Measurements from ENCODE around the gene PLPP7.
"Not testable (repeated sequence)": the region's sequence is repeated elsewhere in the genome, so short reads cannot be mapped to it uniquely, and the experiment has no call there.

PLPP7 gene

DNA sequence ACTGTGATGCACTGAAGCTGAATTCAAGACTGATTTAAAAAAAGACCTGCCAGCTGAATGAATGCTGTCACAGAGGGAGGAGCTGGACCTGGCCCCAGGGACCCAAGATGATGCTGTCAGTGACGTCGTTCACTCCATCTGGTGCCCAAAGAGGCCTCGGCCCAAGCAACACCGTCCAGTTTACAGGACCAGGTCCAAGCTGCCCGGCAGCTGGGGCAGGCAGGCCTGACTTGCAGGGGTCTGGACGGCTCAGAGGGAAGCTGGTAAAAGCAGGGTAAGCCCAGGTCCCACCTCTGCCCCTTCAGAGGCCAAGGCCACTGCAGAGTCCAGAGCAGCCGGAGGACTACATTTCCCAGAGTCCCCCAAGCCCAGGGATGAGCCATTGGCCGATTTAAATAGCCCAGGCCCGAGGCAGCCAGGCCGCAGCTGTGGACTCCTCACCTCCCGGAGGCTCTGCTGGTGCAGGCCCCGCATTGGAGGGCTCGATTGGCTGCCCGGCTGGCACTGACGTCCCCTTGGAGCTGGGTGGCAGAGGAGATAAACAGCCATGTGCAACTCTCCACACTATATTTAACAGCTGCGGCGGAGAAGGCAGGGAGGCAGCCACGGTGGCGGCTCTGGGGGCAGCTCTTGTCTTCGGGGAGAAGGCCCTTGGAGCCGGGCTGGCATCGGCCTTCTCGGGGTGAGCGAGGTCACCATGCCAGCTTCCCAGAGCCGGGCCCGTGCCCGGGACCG, at the start of gene PLPP7:
TSS of gene PLPP7 (plus strand) at position 423 of the 735 bp plus-strand sequence. CDS start at position 698, 275 bp downstream.
- no peak for DNase-seq (ENCODE audit: low spot score)

DNA sequence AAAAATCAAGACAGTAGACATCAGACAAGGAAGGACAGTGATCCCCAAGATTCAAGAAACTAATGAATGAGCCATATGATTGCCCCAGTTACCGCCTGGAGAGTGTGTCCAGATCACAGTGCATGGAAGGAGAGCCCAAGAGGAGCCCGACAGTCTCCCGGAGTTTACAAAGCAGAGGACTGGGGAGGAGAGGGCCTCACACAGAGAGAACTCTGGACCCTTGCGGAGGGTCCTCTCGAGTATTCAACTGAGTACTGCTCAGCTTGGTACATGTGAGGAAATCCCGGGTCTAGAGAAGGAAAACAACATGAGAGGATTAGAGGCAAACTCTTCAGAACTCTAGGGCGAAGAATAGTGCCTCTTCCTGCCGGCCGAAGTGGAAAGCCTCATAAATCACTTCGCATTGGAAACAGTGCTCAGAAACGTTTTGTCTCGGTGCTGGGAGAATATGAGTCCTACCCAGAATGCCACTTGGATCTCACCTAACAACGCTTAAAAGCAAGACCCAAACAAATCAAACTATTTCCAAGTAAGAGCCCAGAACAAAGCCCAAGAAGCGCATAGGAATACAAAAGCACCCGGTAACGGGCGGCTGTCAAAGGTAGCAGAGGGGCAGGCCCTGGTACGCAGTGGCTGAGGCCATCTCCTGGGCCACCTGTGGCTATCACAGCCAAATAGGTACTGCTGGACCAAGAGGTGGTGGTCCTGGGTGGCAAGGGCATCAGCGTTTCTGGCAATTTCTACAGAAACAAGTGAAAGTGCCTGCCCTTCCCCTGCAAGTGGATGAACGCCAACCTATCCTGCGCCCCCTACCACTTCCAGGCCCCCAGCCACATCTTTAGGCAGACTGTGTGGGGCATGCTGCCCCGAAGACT, 49.2 kb upstream of the PLPP7 start:
- no peak for DNase-seq (ENCODE audit: low spot score)

DNA sequence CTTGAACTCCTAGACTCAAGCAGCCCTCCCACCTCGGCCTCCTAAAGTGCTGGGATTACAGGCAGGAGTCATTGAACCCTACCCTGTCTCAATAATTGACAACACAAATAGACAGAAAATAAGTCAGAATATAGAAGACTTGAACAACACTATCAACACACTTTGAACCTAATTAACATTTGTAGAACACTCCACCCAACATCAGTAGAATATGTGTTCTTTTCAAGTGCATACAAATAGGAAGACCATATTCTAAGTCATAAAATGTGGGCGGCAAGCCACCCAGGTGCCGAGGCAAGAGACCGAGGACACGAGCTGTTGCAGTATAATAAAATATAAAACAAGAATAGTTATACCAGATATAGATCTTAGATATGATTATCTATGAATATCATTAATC, 45.2 kb upstream of the PLPP7 start:
- not testable (repeated sequence) for DNase-seq (ENCODE audit: low spot score)

DNA sequence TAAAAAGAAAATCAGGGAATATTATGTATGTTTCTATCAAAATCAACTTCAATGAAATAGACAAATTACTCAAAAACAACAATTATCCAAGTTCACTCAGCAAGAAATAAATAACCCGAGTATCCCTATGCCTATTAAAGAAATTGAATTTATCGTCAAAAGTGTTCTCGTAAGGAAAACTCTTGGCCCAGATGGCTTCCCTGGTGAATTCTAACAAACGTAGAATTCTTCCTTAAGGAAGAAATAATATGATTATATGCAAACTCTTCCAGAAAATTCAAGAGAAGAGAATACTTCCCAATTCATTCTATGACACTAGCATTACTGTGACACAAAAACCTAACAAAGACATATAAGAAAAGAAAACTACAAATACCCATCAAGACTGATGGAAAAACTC, 42.9 kb upstream of the PLPP7 start:
- DNase-seq (ENCODE audit: low spot score) = no peak

DNA sequence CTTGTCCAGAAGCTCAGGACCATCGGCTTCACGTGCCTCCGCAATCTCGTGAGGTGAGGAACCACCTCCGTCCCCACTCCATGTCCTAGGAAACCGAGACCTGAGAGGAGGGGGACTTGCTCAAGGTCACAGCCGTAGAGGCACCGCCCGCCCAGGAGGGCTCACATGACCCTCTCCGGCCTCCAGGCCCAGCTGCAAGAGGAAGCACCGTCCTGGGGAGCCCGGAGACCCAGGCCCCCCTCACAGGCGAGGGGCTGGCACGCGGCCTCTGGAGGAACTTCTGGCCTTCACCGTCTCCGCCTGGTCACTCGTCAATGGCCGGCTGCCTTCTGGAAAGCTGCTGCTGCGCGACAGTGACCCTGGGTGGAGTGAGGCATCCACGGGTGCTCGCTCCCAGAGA, 37.4 kb upstream of the PLPP7 start:
- no peak for DNase-seq (ENCODE audit: low spot score)

DNA sequence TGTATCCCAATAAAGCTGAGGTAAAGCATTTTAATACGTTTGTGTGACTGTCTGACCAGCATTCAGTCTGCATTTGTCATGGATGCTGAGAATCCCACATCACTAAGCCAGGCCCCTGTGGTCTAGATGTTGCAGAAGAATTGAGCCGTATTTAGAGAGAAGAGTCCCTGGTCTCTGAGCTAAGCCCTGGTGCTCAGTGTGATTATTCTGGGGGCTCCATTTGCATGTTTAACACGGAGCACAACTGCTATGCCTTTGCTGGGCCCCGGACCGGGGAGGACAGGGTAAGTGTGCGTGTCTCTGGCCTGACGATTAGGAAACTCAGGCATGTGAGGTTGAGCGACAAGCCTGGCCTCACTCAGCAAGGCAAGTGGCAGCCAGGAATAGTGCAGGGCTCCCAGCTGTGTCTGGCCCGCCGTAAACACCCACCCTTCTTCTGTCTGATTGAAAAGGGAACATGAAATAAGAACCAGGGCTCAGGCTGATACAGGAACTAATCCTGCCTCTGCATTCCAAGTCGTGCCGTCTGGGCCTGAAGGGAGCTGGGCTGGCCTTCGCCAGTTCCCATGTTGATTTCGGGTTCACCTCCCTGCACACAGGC, 35.5 kb upstream of the PLPP7 start:
- DNase-seq (ENCODE audit: low spot score) = peak; percentile 78

DNA sequence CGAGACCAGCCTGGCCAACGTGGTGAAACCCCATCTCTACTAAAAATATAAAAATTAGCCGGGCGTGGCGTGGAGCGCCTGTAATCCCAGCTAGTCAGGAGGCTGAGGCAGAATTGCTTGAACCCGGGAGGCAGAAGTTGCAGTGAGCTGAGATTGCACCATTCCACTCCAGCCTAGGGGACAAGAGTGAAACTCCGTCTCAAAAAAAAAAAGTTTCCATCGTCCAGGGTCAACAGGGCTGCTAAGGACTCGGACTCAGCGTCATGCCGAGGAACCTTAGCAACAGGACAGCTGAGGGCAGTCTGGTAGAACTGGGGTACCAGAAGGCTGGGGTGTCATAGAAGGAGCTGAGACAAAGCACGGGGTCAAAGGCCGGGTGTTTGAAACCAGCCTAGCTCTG, 34.9 kb upstream of the PLPP7 start:
- no peak for DNase-seq (ENCODE audit: low spot score)

DNA sequence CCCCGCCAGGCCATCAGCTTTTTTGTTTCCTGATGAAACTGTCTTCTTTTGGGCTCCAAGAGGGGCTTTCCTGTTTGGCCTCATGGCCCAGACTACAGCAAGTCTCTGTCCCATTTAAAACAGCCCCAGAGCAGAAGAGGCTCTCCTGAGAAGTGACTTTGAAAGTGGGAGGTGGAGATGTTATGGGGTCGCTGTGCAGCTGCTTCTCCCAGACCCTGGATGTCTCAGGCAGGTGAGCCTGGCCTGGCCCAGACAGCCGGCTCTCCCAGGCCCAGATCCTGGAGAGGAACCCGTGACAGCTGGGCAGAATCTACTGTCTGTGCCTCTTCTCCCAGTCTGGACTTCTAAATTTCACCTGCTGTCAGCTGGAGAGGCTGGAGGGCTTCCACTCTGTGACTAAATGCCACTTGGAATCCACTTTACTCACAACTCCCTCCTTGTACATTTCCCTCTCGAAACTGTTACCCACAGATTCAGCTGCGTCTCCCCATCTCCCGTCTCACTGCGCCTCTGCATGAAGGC, 33.8 kb upstream of the PLPP7 start:
- DNase-seq (ENCODE audit: low spot score) = no peak

DNA sequence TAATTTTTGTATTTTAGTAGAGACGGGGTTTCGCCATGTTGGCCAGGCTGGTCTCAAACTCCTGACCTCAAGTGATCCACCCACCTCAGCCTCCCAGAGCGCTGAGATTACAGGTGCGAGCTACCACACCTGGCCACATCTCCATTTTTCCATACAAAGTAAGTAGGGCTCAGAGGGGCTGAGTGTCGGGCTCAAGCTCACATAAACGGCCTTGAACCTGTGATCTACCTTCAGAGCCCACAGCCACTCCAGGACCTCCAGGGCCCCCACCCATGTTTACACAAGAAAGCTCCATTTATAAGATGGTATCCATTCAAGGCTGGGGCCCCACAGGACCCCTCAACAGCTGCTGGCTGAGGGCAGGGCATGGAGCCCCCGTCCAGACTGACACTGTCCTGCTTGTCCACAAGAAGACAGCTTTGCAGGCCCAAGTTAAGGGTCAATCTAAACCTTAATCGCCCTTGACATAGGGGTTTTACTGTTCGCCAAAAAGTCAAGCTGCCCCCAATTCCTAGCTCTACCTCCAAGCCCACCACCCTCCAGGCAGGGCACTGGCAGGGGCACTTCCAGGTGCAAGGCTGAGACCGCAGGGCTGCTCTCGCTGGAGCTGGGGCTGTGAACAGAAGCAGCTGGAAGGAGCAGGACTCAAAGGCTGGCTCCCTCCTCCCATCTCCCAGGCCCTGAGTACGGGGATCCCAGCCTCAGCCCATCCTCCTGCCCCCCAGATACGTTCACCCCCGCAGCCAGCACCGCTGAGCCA, 32.1 kb upstream of the PLPP7 start:
- DNase-seq (ENCODE audit: low spot score) = no peak

DNA sequence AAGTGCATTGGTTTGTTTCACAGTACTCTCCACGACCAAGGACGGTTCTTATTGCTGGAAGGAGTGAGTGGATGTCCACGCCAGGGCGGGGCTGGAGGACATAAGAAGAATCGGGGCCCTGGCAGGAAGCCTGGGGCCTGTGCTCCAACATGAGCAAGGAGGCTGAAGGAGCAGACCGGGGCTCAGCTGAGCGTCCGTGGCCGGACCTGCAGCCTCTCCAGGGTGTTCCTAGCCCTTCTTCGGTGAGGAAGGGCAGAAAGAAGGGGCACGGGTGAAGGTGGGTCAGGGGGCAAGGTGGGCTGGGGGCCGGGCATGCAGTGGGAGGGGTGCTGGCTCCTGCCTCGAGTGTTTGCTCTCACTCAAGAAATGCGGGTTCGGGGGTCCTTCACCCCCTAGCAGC, 31.3 kb upstream of the PLPP7 start:
- no peak for DNase-seq (ENCODE audit: low spot score)

DNA sequence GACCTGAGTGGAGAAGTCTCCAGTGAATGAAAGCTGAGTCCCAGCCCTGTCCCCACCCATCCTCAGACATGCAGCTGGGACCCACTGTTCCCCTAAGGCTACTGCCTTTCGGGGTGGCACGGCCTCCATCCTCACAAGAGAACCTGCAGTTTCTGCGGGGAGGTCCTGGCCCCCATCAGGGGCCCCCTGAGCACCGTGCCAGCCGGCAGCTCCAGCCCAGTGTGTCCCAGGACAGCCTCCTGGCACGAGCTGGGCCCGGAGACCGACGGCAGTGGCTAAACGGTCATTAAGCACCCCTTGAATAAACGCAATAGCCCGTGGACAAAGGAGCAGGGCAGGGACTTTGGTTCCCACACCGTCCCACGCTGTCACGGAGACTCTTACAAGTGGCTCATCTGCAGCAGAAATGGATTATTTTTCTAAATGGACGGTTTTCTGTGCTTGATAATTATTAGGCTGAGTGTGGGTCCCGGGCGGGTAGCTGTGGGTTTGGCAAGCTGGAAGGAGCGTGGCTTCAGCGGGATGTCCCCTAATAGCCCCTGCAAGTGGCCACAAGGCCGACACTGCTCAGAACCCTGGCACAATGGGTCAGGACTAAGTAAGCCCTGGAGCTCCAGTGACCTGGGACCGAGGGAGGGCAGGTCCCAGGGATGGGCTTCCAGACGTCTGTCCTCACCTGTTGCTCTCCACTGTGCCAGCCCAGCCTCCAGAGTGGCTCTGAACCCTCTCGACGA, 30.7 kb upstream of the PLPP7 start:
- no peak for DNase-seq (ENCODE audit: low spot score)

DNA sequence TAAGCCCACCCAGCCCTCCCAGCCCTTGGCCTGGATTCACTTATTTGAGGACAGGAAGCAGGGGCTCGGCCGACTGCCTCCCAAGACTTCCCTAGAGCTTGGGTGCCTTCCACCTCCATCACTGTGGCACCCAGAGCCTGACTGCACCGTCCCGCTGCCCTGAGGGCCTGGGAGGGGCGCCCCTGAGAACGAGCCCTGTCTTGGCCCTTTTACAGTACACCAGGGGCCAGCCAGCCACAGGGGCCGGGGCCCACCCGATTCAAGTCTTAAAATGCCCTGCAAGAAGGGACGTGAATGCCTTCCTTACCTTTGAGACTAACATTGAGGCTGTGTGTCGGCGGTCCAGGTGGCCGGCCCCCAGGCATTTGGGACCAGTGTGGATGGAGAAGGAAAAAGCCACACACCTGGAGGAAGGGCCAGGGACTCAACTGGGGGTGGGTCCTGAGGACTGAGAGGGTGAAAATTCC, 30.1 kb upstream of the PLPP7 start:
- DNase-seq (ENCODE audit: low spot score) = no peak

DNA sequence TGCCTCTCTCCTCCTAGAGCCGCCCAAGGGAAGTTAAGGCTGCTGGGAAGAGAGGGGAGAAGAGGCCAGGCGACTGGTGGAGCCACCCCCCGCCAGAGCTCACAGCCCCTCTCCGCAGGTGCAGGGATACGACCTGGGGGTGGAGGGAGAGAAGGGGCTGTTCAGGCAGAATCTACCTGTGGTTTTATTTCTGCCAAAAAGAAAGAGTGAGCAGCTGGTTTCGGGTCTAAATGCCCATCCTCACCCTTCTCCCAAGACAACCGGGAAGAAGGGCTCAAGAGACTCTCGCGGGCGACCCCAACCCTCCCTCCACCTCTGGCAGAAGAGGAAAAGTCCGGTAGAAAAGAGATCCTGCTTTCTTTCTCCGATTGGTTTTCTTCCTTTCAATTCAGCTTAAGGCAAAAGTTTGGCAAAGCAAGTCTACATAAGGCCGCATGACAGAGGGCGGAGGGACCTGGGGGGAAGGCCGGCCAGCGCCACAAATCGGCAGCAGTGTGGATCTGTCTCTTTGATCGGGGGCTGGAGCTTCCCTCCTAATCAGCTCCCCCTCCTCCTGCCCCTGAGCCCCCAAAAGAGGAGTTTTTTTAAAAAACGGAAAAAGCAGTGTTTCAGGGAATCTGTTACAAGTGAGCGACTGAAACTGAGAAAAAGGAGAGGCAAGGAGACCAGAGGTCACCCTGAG, 29.5 kb upstream of the PLPP7 start:
- no peak for DNase-seq (ENCODE audit: low spot score)

DNA sequence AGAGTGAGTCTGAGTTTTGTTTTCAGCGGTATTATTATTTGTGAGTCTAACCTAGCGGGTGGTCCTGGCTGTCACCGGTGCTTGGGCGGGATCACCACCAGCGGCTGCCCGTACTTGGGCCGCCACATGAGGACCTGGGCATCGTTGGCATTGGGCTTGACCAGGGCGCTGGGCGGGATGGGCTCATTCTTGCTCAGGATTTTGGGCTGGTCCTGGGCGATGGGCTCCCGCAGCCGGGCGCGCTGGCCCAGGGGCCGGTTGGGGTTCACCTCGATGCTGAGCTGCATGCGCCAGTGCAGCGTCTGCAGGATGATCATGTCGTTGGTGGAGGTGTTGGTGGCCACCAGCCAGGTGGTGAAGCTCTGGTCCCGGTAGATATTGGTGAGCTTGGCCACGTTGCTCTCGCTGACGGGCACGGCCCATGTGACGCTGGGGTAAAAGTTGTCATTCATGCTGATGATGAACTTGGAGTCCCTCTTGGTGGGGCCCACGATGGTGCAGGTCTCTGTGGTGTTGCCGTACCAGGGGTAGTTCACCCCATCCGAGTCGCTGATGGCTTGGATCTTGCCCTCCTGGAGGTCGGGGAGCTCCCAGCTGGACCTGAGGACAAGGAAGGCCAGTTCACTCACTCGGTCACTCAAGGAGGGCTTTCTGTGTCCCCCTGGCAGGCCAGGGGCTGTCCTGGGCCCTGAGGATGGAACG, 28.6 kb upstream of the PLPP7 start:
- DNase-seq (ENCODE audit: low spot score) = no peak

DNA sequence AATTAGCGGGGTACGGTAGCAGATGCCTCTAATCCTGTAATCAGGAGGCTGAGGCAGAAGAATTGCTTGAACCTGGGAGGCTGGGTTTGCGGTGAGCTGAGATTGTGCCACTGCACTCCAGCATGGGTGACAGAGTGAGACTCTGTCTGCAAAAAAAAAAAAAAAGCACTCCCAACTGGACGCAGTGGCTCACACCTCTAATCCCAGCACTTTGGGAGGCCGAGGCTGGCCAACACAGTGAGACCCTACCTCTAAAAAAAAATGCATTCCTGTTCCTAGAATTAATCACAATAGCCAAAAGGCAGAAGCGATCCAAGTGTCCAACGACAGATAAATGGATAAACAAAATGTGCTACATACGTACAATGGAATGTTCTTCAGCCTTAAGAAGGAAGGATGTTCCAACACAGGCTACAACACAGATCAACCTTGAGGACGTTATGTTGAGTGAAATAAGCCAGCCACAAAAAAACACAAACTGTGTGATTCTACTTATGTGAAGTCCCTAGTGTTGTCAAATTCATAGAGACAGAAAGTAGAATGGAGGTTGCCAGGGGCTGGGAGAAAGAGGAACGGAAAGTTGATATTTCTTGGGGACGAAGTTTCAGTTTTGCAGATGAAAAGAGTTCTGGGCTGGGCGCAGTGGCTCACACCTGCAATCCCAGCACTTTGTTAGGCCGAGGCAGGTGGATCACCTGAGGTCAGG, 27.0 kb upstream of the PLPP7 start:
- DNase-seq (ENCODE audit: low spot score) = no peak

DNA sequence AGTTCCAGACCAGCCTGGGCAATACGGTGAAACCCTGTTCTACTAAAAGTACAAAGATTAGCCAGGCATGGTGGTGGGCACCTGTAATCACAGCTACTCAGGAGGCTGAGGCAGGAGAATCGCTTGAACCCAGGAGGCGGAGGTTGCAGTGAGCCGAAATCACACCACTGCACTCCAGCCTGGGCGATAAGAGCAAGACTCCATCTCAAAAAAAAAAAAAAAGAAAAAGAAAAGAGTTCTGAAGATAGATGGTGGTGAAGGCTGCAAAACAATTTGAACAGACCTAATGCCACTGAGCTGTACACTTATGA, 26.5 kb upstream of the PLPP7 start:
- not testable (repeated sequence) for DNase-seq (ENCODE audit: low spot score)

DNA sequence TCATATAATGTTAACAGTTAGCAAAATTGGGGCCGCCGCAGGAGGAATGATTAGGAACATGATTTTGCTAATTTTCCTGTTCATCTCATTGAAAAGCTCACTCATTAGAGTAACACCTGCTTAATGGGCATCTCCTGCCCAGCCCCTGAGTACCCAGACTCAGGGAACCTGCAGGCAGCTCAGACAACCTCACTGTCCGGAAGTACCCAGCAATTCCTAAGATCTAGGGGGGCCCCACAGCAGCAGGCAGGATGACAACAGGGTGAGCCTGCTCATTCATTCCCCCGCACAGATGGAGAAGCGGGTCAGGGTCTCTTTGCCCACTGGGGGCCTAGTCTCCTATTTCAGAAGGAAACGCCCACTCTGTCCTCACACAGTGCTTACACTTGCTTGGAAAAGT, 25.8 kb upstream of the PLPP7 start:
- DNase-seq (ENCODE audit: low spot score) = no peak

DNA sequence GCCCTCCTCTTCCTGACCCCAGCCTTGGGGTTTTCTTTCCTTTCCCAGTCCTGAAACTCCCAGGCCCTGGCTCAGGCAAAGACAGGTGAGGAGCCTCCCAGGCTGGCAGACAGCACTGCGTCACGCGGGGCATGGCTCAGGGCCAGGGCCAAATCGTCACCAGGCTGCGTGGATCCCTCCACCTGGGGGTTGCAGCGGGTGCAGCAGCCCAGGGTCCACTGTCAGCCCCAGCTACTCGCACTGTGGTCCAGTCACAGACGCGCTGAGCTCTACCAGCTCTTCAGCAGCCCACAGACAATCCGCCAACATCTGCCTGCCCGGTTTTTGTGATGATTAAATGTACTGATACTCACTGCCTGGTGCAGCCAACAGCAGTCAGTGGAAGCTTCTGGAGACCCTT, 25.3 kb upstream of the PLPP7 start:
- DNase-seq (ENCODE audit: low spot score) = no peak

All from germinal center (tissue), 1 donor.